Pancreas (tissue), 10 donors: ENCODE results near the gene ZNRD2. TPM values are rescaled to one million over a fixed set of nuclear protein-coding genes. Genes with fewer than 3 reads are reported as not detected.

Source experiments
- ATAC-seq, 4 donors: fragments of 200-7000 bp; cut with Tn5 transposase; one replicate each; pipeline versions ENCODE4 v1.8.0 to v1.9.1; 2020; ENCODE audit warnings: mild to moderate bottlenecking in 4 of 4, moderate library complexity in 4 of 4
- DNase-seq, 6 donors: peaks; one replicate each; pipeline ENCODE4 v3.0.0-alpha.2; 2020
- FAIRE-seq: peaks from 2 replicates; lab custom pipeline; 2012; peaks lifted over from hg19 to GRCh38; lab: Jason Lieb, UNC
- H3K27ac ChIP-seq, 4 donors: fragments of 200-600 bp; sonication (generic); 1 replicate in 3 of 4; 2 replicates in 1 of 4; pipeline versions ENCODE4 v1.5.0 to v1.8.0; 2020
- H3K27me3 ChIP-seq, 4 donors: fragments of 200-600 bp; one replicate each; pipeline ENCODE4 v1.8.0; 2021
- H3K36me3 ChIP-seq, 3 donors: fragments of 200-600 bp; sonication (generic) in 1 of 3; one replicate each; pipeline versions ENCODE4 v1.5.0 to v1.8.0; 2020 to 2021
- H3K4me1 ChIP-seq, 3 donors: fragments of 200-600 bp; one replicate each; pipeline ENCODE4 v1.8.0; 2021
- H3K4me3 ChIP-seq, 4 donors: fragments of 200-600 bp; sonication (generic) in 2 of 4; one replicate each; pipeline versions ENCODE4 v1.5.0 to v1.8.0; 2020 to 2021
- H3K9me3 ChIP-seq, 4 donors: fragments of 200-600 bp; one replicate each; pipeline ENCODE4 v1.8.0; 2021
- CTCF ChIP-seq, 4 donors: fragments of 200-600 bp; sonication (generic) in 3 of 4; IDR thresholded peaks; one replicate each; pipeline versions ENCODE4 v1.5.0 to v1.8.0; 2021; ENCODE audit warnings: antibody characterized with exemption in 4 of 4
- WGBS, 2 donors: extraction: QIAGEN DNeasy Blood & Tissue Kit; methylation state at CpG; one replicate each; pipeline ENCODE4 v1.1.7; 2013; 5-methylcytosine and 5-hydroxymethylcytosine counted together
- intact Hi-C, 3 donors: fragments of 100-400 bp; cut with DNase I; formaldehyde crosslinking; loops; one replicate each; pipeline versions ENCODE4 v1.11.1 to v1.14.2; 2022
- polyA plus RNA-seq, 2 donors: library from polyadenylated mRNA; stranded (reverse); fragments of 200-250 nt; gene quantifications; one replicate each; pipeline ENCODE4 v1.2.3, GENCODE V29; 2013
- total RNA-seq, 6 donors: library from RNA; stranded (reverse); fragmentation: NEBNext Ultra II Directional in 4 of 6; extraction: Animal tissue kit (Norgen Biotek cat#: 25700) in 4 of 6; gene quantifications; one replicate each; pipeline versions ENCODE4 v1.2.1 to v1.2.4, GENCODE V29; 2021 to 2023
- donor health status: healthy with polysubstance abuse.
- donor health status: DM: no; HTN: no; CAD: no; lungs with moderate emphysema.
- donor health status: DM: no; HTN: no; CAD: no.
- donor health status: control.
- donor health status: control.
- donor health status: Bipolar disorder and iron deficiency.
- donor health status: DM: yes; HTN: yes; CAD: no.
- donor health status: DM: no; HTN: no; CAD: no.
- donor health status: DM: no; HTN: no; CAD: no.
- donor health status: DM: yes; HTN: yes; CAD: no.

The ZNRD2 gene
- total and polyA plus RNA-seq, 8 donors = 17.8 to 34.8 (median 22.6) TPM

DNA sequence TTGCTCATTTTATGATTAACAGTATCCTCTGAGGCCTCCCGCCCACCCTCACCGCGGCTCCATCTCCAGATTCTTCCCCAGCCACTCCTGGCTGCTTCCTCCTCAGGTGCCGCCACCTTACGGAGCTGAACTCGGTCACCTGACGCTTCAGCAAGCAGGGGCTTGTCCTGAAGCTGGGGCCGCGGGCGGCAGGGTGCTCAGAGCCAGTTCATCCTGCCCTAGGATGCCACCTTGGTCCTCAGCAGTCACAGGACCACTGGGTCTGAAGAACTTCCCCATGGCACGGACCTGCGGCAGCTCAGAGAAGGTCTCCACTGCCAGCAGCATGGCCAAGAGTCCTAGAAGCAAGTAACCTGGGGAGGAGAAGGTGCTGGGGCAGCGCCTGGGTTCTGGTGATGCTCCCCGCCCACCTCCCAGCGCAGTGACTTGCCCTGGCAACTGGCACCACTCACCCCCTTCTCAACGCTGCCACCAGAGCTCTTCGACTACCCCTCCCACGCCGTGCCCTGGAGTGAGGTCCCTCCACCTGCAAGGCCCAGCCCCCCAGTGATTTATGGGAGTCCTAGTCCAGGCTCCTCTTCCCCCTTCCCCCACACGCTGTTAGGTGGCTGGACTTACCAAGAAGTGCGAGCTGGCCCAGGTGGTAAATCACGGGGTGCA, 22.7 kb downstream of the ZNRD2 start:
- no peak for TF ChIP-seq CTCF (IDR thresholded peaks at IDR 0.05)
- Histone ChIP-seq H3K27me3 (no peaks in the 10 kb centered on the region), H3K36me3 (peaks cover 0 to 5% (median under 1%) of the 10 kb centered on the region in 3 donors), H3K4me3 (peak overlapping the region in 1 of 4 donors; percentile 31), H3K4me1 (no peaks in the 10 kb centered on the region), H3K9me3 (no peaks in the 10 kb centered on the region), H3K27ac (no peak overlapping the region)
- 73 to 77% methylated on average over 22 of the region's 22 CpGs for WGBS, 2 donors
- no peak for FAIRE-seq
- peak in 3 of 6 donors; percentile 19 to 68 (median 33) for DNase-seq
- no peak for ATAC-seq
- intact Hi-C loops = no loop called here

DNA sequence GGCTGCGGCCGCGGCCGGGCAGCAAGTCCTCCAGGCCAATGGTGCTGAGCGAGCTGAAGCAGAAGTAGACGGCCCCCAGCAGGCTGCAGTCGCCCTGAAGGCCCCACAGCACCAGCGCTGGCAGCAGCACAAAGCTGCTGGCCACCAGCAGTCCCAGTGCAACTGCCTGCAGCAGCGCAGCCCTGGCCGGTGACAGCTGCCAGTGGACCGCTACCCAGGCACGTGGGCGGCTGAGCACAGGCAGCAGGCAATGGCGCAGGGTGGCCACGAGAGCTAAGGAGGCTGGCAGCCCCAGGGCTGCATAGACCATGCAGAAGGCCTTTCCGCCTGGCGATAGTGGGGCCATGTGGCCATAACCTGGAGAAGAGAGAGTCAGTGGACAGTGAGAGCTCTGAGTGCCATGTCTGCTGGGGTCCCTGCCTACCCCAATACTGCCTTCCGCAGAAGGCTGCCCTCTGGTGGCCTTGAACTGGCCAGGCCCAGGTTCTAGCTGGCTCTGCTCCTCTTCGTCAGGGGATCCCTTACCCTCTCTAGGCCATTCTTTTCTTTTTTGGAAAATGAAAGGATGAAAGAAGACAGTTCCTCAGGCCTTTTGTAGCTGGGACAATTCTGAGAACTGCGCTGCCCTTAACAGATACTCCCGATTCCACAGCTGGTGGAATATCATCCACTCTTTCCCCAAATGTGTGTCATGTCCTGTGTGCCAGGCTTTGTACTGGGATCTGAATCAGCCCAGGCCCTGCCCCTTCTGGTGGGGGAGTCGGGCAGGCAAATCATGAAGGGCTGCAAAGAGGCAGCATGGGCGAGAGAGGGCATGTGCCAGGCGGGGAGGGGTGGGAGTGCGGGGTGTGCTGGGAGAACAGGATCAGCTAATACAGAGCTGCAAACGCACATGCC, 23.5 kb downstream of the ZNRD2 start:
- Histone ChIP-seq H3K36me3 (peaks cover 0 to 13% (median 5%) of the 10 kb centered on the region in 3 donors), H3K4me3 (no peak overlapping the region), H3K27me3 (no peaks in the 10 kb centered on the region), H3K4me1 (no peaks in the 10 kb centered on the region), H3K27ac (no peak overlapping the region), H3K9me3 (no peaks in the 10 kb centered on the region)
- 78 to 83% methylated on average over 26 of the region's 26 CpGs for WGBS, 2 donors
- intact Hi-C loops = no loop called here
- ATAC-seq (peak in 3 of 4 donors; percentile 28 to 48 (median 33)), DNase-seq (peak in 2 of 6 donors; percentile 34 to 75), FAIRE-seq (no peak)
- peak in 2 of 4 donors; percentile 12 to 37 for TF ChIP-seq CTCF (IDR thresholded peaks at IDR 0.05)

- Histone ChIP-seq H3K4me3 (no peak overlapping the region), H3K9me3 (no peaks in the 10 kb centered on the region), H3K27me3 (no peaks in the 10 kb centered on the region), H3K27ac (no peak overlapping the region), H3K4me1 (no peaks in the 10 kb centered on the region), H3K36me3 (peaks cover 0 to 16% (median 5%) of the 10 kb centered on the region in 3 donors)
- TF ChIP-seq CTCF (IDR thresholded peaks at IDR 0.05) = no peak
- ATAC-seq (no peak), DNase-seq (no peak), FAIRE-seq (no peak)
- intact Hi-C loops = no loop called here
- WGBS, 2 donors = 76 to 79% methylated on average over 3 of the region's 3 CpGs
These were observed 24.9 kb downstream of the ZNRD2 start for GRCh38 chr11:65595131-65595530.

GRCh38 chr11:65595543-65596281, 25.4 kb downstream of the ZNRD2 start, which contains the start of gene KCNK7:
Gene KCNK7, minus strand, starts transcription at chr11:65595800. Its CDS starts 28 bp downstream, at chr11:65595772.
- ATAC-seq = no peak
- 71 to 72% methylated on average over 12 of the region's 12 CpGs for WGBS, 2 donors
- intact Hi-C loops = no loop called here
- Histone ChIP-seq H3K4me3 (no peak within 1 kb of the TSS), H3K27ac (no peak within 1 kb of the TSS), H3K36me3 (peaks cover 0 to 16% (median 5%) of the 10 kb centered on the region in 3 donors), H3K27me3 (no peaks in the 10 kb centered on the region), H3K4me1 (no peaks in the 10 kb centered on the region), H3K9me3 (no peaks in the 10 kb centered on the region)
- peak in 3 of 6 donors; percentile 17 to 79 (median 40) for DNase-seq
- TF ChIP-seq CTCF (IDR thresholded peaks at IDR 0.05) = no peak
- FAIRE-seq = no peak
